ENCODE data around the gene OR10Z1. TPM values are rescaled to one million over a fixed set of nuclear protein-coding genes. Genes with fewer than 3 reads are reported as not detected.

The OR10Z1 gene
- total RNA-seq, 5 donors from 2014 or later (not counting 1 experiment from before 2014, with no cell fraction given) = not detected

GRCh38 chr1:158654086-158654485 is 49.0 kb downstream of the OR10Z1 start:
- H3K36me3 Mint-ChIP-seq = no peaks in the 10 kb centered on the region
- no peaks in the 10 kb centered on the region for H3K9me3 ChIP-seq
- peaks cover 3 to 4% of the 10 kb centered on the region in 2 donors for H3K27me3 Mint-ChIP-seq
- ATAC-seq (replicated peaks in 1 of 4) = no peak
- peaks cover 0 to 3% (median 0%) of the 10 kb centered on the region in 3 donors for H3K9me3 Mint-ChIP-seq
- H3K36me3 ChIP-seq (ENCODE audit: control insufficient read depth in 2 of 2, extremely low read depth in 1 of 2, insufficient read depth in 1 of 2, low read length in 1 of 2) = no peaks in the 10 kb centered on the region
- no peak for DNase-seq
- ChIA-PET CTCF (no interaction called here), POLR2A (no interaction called here)
- H3K4me1 ChIP-seq (ENCODE audit: control insufficient read depth in 1 of 2, extremely low read depth in 1 of 2, insufficient read depth in 2 of 2, low read length in 2 of 2) = no peaks in the 10 kb centered on the region
- peaks cover 6 to 18% (median 7%) of the 10 kb centered on the region in 3 donors for H3K4me1 Mint-ChIP-seq
- H3K27me3 ChIP-seq (replicated peaks in 1 of 2; ENCODE audit: control insufficient read depth in 2 of 2, extremely low read depth in 1 of 2, insufficient read depth in 2 of 2, low read length in 1 of 2) = no peaks in the 10 kb centered on the region
- no peak overlapping the region for H3K4me3 Mint-ChIP-seq
- no peak overlapping the region for H3K27ac ChIP-seq (ENCODE audit: low read length)
- no peak overlapping the region for H3K27ac Mint-ChIP-seq
- H3K4me3 ChIP-seq (ENCODE audit: control insufficient read depth in 1 of 2, extremely low read depth in 1 of 2, low read length in 1 of 2) = no peak overlapping the region

- H3K36me3 Mint-ChIP-seq = no peaks in the 10 kb centered on the region
- ChIA-PET CTCF (no interaction called here), POLR2A (no interaction called here)
- no peak overlapping the region for H3K27ac ChIP-seq (ENCODE audit: low read length)
- DNase-seq (no peak), ATAC-seq (replicated peaks in 1 of 4) (peak in 1 of 4 experiments; percentile 29)
- H3K4me3 ChIP-seq (ENCODE audit: control insufficient read depth in 1 of 2, extremely low read depth in 1 of 2, low read length in 1 of 2) = no peak overlapping the region
- no peaks in the 10 kb centered on the region for H3K36me3 ChIP-seq (ENCODE audit: control insufficient read depth in 2 of 2, extremely low read depth in 1 of 2, insufficient read depth in 1 of 2, low read length in 1 of 2)
- H3K9me3 ChIP-seq = no peaks in the 10 kb centered on the region
- H3K4me3 Mint-ChIP-seq = no peak overlapping the region
- H3K9me3 Mint-ChIP-seq = peaks cover 0 to 3% (median 0%) of the 10 kb centered on the region in 3 donors
- 50% methylated on average over 2 of the region's 6 CpGs for WGBS (ENCODE audit: insufficient coverage)
- peaks cover 6 to 18% (median 7%) of the 10 kb centered on the region in 3 donors for H3K4me1 Mint-ChIP-seq
- no peaks in the 10 kb centered on the region for H3K27me3 ChIP-seq (replicated peaks in 1 of 2; ENCODE audit: control insufficient read depth in 2 of 2, extremely low read depth in 1 of 2, insufficient read depth in 2 of 2, low read length in 1 of 2)
- H3K4me1 ChIP-seq (ENCODE audit: control insufficient read depth in 1 of 2, extremely low read depth in 1 of 2, insufficient read depth in 2 of 2, low read length in 2 of 2) = no peaks in the 10 kb centered on the region
- peaks cover 3 to 4% of the 10 kb centered on the region in 2 donors for H3K27me3 Mint-ChIP-seq
- no peak overlapping the region for H3K27ac Mint-ChIP-seq
Measured at GRCh38 chr1:158654571-158654970, 49.5 kb downstream of the OR10Z1 start.

Other genes starting within 250 kb of the OR10Z1 start
- gene OR10T2, start 205.8 kb upstream of the OR10Z1 start, total RNA-seq = not detected
- gene OR10K2, start 179.0 kb upstream of the OR10Z1 start, total RNA-seq = not detected
- gene OR10K1, start 143.4 kb upstream of the OR10Z1 start, total RNA-seq = not detected
- not detected for gene OR10R2, start 133.0 kb upstream of the OR10Z1 start, total RNA-seq
- not detected for gene OR6Y1, start 50.9 kb upstream of the OR10Z1 start, total RNA-seq
- not detected for gene OR6P1, start 34.7 kb upstream of the OR10Z1 start, total RNA-seq
- not detected for gene OR10X1, start 25.4 kb upstream of the OR10Z1 start, total RNA-seq
- under 1 TPM in 3 of 5 donors, not detected in 2; 0.03 to 0.23 (median 0.09) TPM for gene SPTA1, start 81.4 kb downstream of the OR10Z1 start, total RNA-seq
- gene OR6K2, start 95.4 kb downstream of the OR10Z1 start, total RNA-seq = not detected
- gene OR6K3, start 115.5 kb downstream of the OR10Z1 start, total RNA-seq = not detected
- not detected for gene OR6K6, start 149.5 kb downstream of the OR10Z1 start, total RNA-seq
- not detected for gene OR6N1, start 166.9 kb downstream of the OR10Z1 start, total RNA-seq
- gene OR6N2, start 175.9 kb downstream of the OR10Z1 start, total RNA-seq = not detected
- gene MNDA, start 226.1 kb downstream of the OR10Z1 start, total RNA-seq = 1 to 10 TPM in 1 of 5 donors, under 1 TPM in 4; 0.20 to 1.2 (median 0.61) TPM